Esophagus muscularis mucosa (tissue), 3 donors: ENCODE measurements around the gene PID1.

Source experiments
- POLR2A ChIP-seq: fragments of 450-650 bp; IDR thresholded peaks from one replicate; pipeline ENCODE4 v1.6.1; 2017; ENCODE audit warnings: antibody characterized with exemption, moderate library complexity, mild to moderate bottlenecking, low read depth
- TF ChIP-seq, protein P1 (sequence below), 3 experiments: fragments of 200-600 bp in 2 of 3; fragments of 450-650 bp in 1 of 3; sonication (generic) in 2 of 3; IDR thresholded peaks; one replicate each; pipeline ENCODE4 v1.5.1; 2017 to 2019; ENCODE audit warnings: antibody characterized with exemption in 3 of 3, mild to moderate bottlenecking in 2 of 3, moderate library complexity in 1 of 3

DNA sequence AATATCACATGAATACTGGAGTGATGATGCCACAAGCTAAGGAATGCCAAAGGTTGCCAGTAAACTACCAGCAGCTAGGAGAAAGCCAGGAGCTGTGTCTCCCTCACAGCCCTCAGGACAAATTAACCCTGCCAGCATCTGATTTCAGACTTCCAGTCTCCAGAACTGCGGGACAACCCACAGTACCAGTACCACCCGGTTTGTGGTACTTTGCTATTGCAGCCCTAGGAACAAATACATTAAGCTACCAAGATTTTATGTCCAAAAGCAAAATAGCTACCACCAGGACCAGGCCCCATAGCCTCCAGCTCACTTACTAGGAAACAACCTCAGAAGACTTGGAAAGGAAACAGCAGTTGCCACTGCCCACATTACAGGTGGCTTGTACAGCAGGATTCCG lies 10.0 kb downstream of the PID1 start:
- TF ChIP-seq, protein P1, sequence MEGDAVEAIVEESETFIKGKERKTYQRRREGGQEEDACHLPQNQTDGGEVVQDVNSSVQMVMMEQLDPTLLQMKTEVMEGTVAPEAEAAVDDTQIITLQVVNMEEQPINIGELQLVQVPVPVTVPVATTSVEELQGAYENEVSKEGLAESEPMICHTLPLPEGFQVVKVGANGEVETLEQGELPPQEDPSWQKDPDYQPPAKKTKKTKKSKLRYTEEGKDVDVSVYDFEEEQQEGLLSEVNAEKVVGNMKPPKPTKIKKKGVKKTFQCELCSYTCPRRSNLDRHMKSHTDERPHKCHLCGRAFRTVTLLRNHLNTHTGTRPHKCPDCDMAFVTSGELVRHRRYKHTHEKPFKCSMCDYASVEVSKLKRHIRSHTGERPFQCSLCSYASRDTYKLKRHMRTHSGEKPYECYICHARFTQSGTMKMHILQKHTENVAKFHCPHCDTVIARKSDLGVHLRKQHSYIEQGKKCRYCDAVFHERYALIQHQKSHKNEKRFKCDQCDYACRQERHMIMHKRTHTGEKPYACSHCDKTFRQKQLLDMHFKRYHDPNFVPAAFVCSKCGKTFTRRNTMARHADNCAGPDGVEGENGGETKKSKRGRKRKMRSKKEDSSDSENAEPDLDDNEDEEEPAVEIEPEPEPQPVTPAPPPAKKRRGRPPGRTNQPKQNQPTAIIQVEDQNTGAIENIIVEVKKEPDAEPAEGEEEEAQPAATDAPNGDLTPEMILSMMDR (IDR thresholded peaks at IDR 0.05): no peak
- no peak for TF ChIP-seq POLR2A
